ENCODE results near the gene TRPM1.

DNA sequence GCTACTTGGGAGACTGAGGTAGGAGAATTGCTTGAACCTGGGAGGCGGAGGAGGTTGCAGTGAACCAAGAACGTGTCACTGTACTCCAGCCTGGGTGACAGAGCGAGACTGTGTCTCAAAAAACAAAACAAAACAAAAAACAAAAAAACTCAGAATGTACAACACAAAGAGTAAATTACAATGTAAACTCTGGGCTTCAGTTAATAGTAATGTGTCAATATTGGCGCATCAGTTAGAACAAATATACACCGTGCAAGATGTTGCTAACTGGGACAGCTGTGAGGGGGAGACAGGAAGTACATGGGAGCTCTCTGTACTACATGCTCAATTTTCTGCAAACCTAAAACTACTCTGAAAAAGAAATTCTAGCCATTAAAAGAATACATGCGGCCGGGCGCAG lies 23.5 kb upstream of the TRPM1 start:
- TF ChIP-seq, protein P1, sequence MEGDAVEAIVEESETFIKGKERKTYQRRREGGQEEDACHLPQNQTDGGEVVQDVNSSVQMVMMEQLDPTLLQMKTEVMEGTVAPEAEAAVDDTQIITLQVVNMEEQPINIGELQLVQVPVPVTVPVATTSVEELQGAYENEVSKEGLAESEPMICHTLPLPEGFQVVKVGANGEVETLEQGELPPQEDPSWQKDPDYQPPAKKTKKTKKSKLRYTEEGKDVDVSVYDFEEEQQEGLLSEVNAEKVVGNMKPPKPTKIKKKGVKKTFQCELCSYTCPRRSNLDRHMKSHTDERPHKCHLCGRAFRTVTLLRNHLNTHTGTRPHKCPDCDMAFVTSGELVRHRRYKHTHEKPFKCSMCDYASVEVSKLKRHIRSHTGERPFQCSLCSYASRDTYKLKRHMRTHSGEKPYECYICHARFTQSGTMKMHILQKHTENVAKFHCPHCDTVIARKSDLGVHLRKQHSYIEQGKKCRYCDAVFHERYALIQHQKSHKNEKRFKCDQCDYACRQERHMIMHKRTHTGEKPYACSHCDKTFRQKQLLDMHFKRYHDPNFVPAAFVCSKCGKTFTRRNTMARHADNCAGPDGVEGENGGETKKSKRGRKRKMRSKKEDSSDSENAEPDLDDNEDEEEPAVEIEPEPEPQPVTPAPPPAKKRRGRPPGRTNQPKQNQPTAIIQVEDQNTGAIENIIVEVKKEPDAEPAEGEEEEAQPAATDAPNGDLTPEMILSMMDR (IDR thresholded peaks at IDR 0.05) = no peak
- TF ChIP-seq ZFX (IDR thresholded peaks at IDR 0.05; ENCODE audit: borderline replicate concordance) = no peak
